Measurements from ENCODE around the gene STT3B. TPM values are rescaled to one million over a fixed set of nuclear protein-coding genes. Genes with fewer than 3 reads are reported as not detected.

Gene STT3B
- total RNA-seq, 1 donor, result 244 TPM

GRCh38 chr3:31629054-31629453 is 96.3 kb downstream of the STT3B start:
- no peak overlapping the region for H3K4me3 ChIP-seq (ENCODE audit: low read depth, low read length)
- DNase-seq (ENCODE audit: low read depth), result no peak
- no peak for TF ChIP-seq CTCF (IDR thresholded peaks at IDR 0.05; ENCODE audit: insufficient read depth, low read depth, low read length)

- no peak overlapping the region for H3K4me3 ChIP-seq (ENCODE audit: low read depth, low read length)
- TF ChIP-seq CTCF (IDR thresholded peaks at IDR 0.05; ENCODE audit: insufficient read depth, low read depth, low read length), result no peak
- peak; percentile 34 for DNase-seq (ENCODE audit: low read depth)
Measured at GRCh38 chr3:31634476-31634875, 101.8 kb downstream of the STT3B start.

- no peak for TF ChIP-seq CTCF (IDR thresholded peaks at IDR 0.05; ENCODE audit: insufficient read depth, low read depth, low read length)
- DNase-seq (ENCODE audit: low read depth), result no peak
- no peak overlapping the region for H3K4me3 ChIP-seq (ENCODE audit: low read depth, low read length)
Measured at GRCh38 chr3:31635545-31635944, 102.8 kb downstream of the STT3B start.

GRCh38 chr3:31636049-31636448 is 103.3 kb downstream of the STT3B start:
- H3K4me3 ChIP-seq (ENCODE audit: low read depth, low read length), result no peak overlapping the region
- TF ChIP-seq CTCF (IDR thresholded peaks at IDR 0.05; ENCODE audit: insufficient read depth, low read depth, low read length), result no peak
- no peak for DNase-seq (ENCODE audit: low read depth)

- TF ChIP-seq CTCF (IDR thresholded peaks at IDR 0.05; ENCODE audit: insufficient read depth, low read depth, low read length), result no peak
- DNase-seq (ENCODE audit: low read depth), result no peak
- no peak overlapping the region for H3K4me3 ChIP-seq (ENCODE audit: low read depth, low read length)
Measured at GRCh38 chr3:31636694-31637442, 104.1 kb downstream of the STT3B start.

- TF ChIP-seq CTCF (IDR thresholded peaks at IDR 0.05; ENCODE audit: insufficient read depth, low read depth, low read length), result peak; percentile 9
- DNase-seq (ENCODE audit: low read depth), result no peak
- H3K4me3 ChIP-seq (ENCODE audit: low read depth, low read length), result no peak overlapping the region
Measured at GRCh38 chr3:31639828-31640227, 107.1 kb downstream of the STT3B start.

GRCh38 chr3:31645256-31645655 is 112.5 kb downstream of the STT3B start:
- H3K4me3 ChIP-seq (ENCODE audit: low read depth, low read length), result no peak overlapping the region
- no peak for TF ChIP-seq CTCF (IDR thresholded peaks at IDR 0.05; ENCODE audit: insufficient read depth, low read depth, low read length)
- no peak for DNase-seq (ENCODE audit: low read depth)

Measured in fibroblast of villous mesenchyme (primary cell).